Body of pancreas (tissue), 4 donors: ENCODE data around the gene CT83.

Experiments
- CTCF ChIP-seq, 7 experiments: fragments of 450-650 bp in 4 of 7; fragments of 200-600 bp in 3 of 7; sonication (generic) in 3 of 7; IDR thresholded peaks; one replicate each; pipeline ENCODE4 v1.5.1; 2016 to 2019; ENCODE audit warnings: antibody characterized with exemption in 7 of 7
- POLR2A ChIP-seq, 3 donors: fragments of 450-650 bp; IDR thresholded peaks; one replicate each; pipeline ENCODE4 v1.6.1; 2016; ENCODE audit warnings: antibody characterized with exemption in 3 of 3, mild to moderate bottlenecking in 2 of 3

- no peak for TF ChIP-seq POLR2A (IDR thresholded peaks at IDR 0.05)
- no peak for TF ChIP-seq CTCF (IDR thresholded peaks at IDR 0.05)
Observed at GRCh38 chrX:116449156-116449555, 13.6 kb downstream of the CT83 start.
